GM20000 (cell line): ENCODE measurements around the gene ZDHHC7.
A peak's percentile ranks its signal among the peaks of the same experiment; 100 is the strongest.

Experiments
- DNase-seq: peaks from one replicate; pipeline ENCODE4 v3.0.0; 2012; ENCODE audit warnings: low spot score
- CTCF ChIP-seq: IDR thresholded peaks from 2 replicates; pipeline ENCODE4 v1.5.1; 2012; ENCODE audit warnings: mild to moderate bottlenecking, control low read depth; ENCODE audit errors: extremely low read depth, missing control alignments

The ZDHHC7 gene

GRCh38 chr16:84929421-84930297 lies 81.7 kb downstream of the ZDHHC7 start:
- no peak for TF ChIP-seq CTCF
- DNase-seq = no peak

- TF ChIP-seq CTCF = no peak
- no peak for DNase-seq
Observed at GRCh38 chr16:84928679-84929420, 82.5 kb downstream of the ZDHHC7 start.

- TF ChIP-seq CTCF = no peak
- no peak for DNase-seq
Observed at GRCh38 chr16:84927621-84928591, 83.4 kb downstream of the ZDHHC7 start.

GRCh38 chr16:84926462-84926861 lies 84.9 kb downstream of the ZDHHC7 start:
- no peak for DNase-seq

GRCh38 chr16:84925773-84926372 lies 85.5 kb downstream of the ZDHHC7 start:
- DNase-seq = no peak
- TF ChIP-seq CTCF = no peak

More at GRCh38 chr16:84926462-84926861, 84.9 kb downstream of the ZDHHC7 start:
- TF ChIP-seq CTCF = no peak

- DNase-seq = peak; percentile 72
- TF ChIP-seq CTCF = peak; percentile 62
Observed at GRCh38 chr16:84925092-84925772, 86.1 kb downstream of the ZDHHC7 start.
